ENCODE measurements around the gene UQCR10.

DNA sequence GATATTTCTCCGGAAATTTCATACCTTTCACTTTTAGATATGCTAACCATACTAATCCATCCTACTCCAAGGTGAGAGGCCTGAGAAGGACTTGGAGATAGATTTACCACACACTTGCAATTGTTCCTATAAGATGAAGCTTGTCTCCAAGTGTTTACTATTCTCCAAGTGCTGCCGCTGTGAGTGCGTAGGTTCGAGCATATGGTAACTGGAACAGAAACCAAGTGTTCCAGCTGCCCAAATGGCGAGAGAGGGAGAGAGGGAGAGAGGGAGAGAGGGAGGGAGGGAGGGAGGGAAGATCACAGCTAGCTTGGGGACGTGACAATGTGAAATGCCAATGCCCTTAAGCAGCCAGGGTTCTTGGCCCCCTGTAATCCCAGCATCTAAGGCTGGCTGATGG, 49.4 kb downstream of the UQCR10 start:
- TF ChIP-seq CTCF (IDR thresholded peaks at IDR 0.05; ENCODE audit: low read depth, low read length), result no peak
- no peak for TF ChIP-seq EZH2phosphoT487 (IDR thresholded peaks at IDR 0.05; ENCODE audit: low read depth)
